Stimulated activated CD8-positive, alpha-beta memory T cell treated with anti-CD3 and anti-CD28 coated beads, Interleukin-4, amount 100 ng/mL, for 24 hours (primary cell): Measurements from ENCODE around the gene ADAM8.
"Not testable (repeated sequence)": the region's sequence is repeated elsewhere in the genome, so short reads cannot be mapped to it uniquely, and the experiment has no call there.

Experiments
- DNase-seq: peaks from one replicate; pipeline ENCODE4 v3.0.0-alpha.2; 2020; ENCODE audit warnings: low read depth

The ADAM8 gene

GRCh38 chr10:133249975-133250754, 26.5 kb downstream of the ADAM8 start:
- no peak for DNase-seq

- DNase-seq: no peak
Measured at GRCh38 chr10:133249094-133249780, 27.4 kb downstream of the ADAM8 start.

- DNase-seq: no peak
Measured at GRCh38 chr10:133248334-133248715, 28.3 kb downstream of the ADAM8 start.

- DNase-seq: no peak
Measured at GRCh38 chr10:133247681-133248333, 28.9 kb downstream of the ADAM8 start.

GRCh38 chr10:133246236-133246626, 30.4 kb downstream of the ADAM8 start:
- no peak for DNase-seq

- DNase-seq: no peak
Measured at GRCh38 chr10:133245439-133246235, 31.0 kb downstream of the ADAM8 start.

- DNase-seq: no peak
Measured at GRCh38 chr10:133243593-133243992, 33.1 kb downstream of the ADAM8 start.

- no peak for DNase-seq
Measured at GRCh38 chr10:133242611-133243356, 33.9 kb downstream of the ADAM8 start.

- DNase-seq: no peak
Measured at GRCh38 chr10:133241501-133242205, 35.0 kb downstream of the ADAM8 start.

- no peak for DNase-seq
Measured at GRCh38 chr10:133239990-133240389, 36.7 kb downstream of the ADAM8 start.

GRCh38 chr10:133238466-133238804, 38.2 kb downstream of the ADAM8 start:
- no peak for DNase-seq

- DNase-seq: no peak
Measured at GRCh38 chr10:133237588-133238465, 38.8 kb downstream of the ADAM8 start, which contains the start of gene VENTX. Gene VENTX, plus strand, starts transcription at chr10:133237855. Its CDS starts 60 bp downstream, at chr10:133237915.

- no peak for DNase-seq
Measured at GRCh38 chr10:133237241-133237587, 39.5 kb downstream of the ADAM8 start.

GRCh38 chr10:133236401-133237240, 40.0 kb downstream of the ADAM8 start:
- DNase-seq: no peak

GRCh38 chr10:133235932-133236331, 40.7 kb downstream of the ADAM8 start:
- DNase-seq: no peak

- no peak for DNase-seq
Measured at GRCh38 chr10:133235265-133235855, 41.3 kb downstream of the ADAM8 start.

GRCh38 chr10:133234796-133235195, 41.9 kb downstream of the ADAM8 start:
- DNase-seq: not testable (repeated sequence)

- DNase-seq: no peak
Measured at GRCh38 chr10:133231946-133232574, 44.6 kb downstream of the ADAM8 start.
